ENCODE data around the gene SNRPB.

SNRPB gene

GRCh38 chr20:2473516-2473915, 2.9 kb upstream of the SNRPB start:
- DNase-seq (ENCODE audit: low spot score), result no peak

GRCh38 chr20:2469991-2470422, 582 bp downstream of the SNRPB start:
- DNase-seq (ENCODE audit: low spot score), result peak; percentile 61

- no peak for DNase-seq (ENCODE audit: low spot score)
These were observed 1.8 kb downstream of the SNRPB start for GRCh38 chr20:2468581-2469407.

GRCh38 chr20:2467412-2467811, 3.2 kb downstream of the SNRPB start:
- no peak for DNase-seq (ENCODE audit: low spot score)

- no peak for DNase-seq (ENCODE audit: low spot score)
These were observed 5.5 kb downstream of the SNRPB start for GRCh38 chr20:2465100-2465499.

GRCh38 chr20:2463616-2464365, 6.8 kb downstream of the SNRPB start:
- DNase-seq (ENCODE audit: low spot score), result no peak

- no peak for DNase-seq (ENCODE audit: low spot score)
These were observed 8.1 kb downstream of the SNRPB start for GRCh38 chr20:2462484-2462883.

- no peak for DNase-seq (ENCODE audit: low spot score)
These were observed 9.7 kb downstream of the SNRPB start for GRCh38 chr20:2460752-2461424.

- no peak for DNase-seq (ENCODE audit: low spot score)
These were observed 10.4 kb downstream of the SNRPB start for GRCh38 chr20:2459981-2460751.

GRCh38 chr20:2458919-2459499, 11.6 kb downstream of the SNRPB start:
- no peak for DNase-seq (ENCODE audit: low spot score)

- DNase-seq (ENCODE audit: low spot score), result no peak
These were observed 14.7 kb downstream of the SNRPB start for GRCh38 chr20:2455771-2456497.

GRCh38 chr20:2453792-2454191, 16.8 kb downstream of the SNRPB start:
- DNase-seq (ENCODE audit: low spot score), result no peak

GRCh38 chr20:2451939-2452732, 18.5 kb downstream of the SNRPB start:
- peak; percentile 75 for DNase-seq (ENCODE audit: low spot score)

GRCh38 chr20:2451422-2451821, 19.2 kb downstream of the SNRPB start:
- no peak for DNase-seq (ENCODE audit: low spot score)

- no peak for DNase-seq (ENCODE audit: low spot score)
These were observed 21.2 kb downstream of the SNRPB start for GRCh38 chr20:2449386-2449785.

GRCh38 chr20:2446845-2447244, 23.7 kb downstream of the SNRPB start:
- no peak for DNase-seq (ENCODE audit: low spot score)

GRCh38 chr20:2431185-2431584, 39.4 kb downstream of the SNRPB start:
- no peak for DNase-seq (ENCODE audit: low spot score)

- DNase-seq (ENCODE audit: low spot score), result no peak
These were observed 40.1 kb downstream of the SNRPB start for GRCh38 chr20:2430538-2430937.

GRCh38 chr20:2429051-2429450, 41.5 kb downstream of the SNRPB start:
- DNase-seq (ENCODE audit: low spot score), result no peak

GRCh38 chr20:2421247-2421646, 49.3 kb downstream of the SNRPB start:
- DNase-seq (ENCODE audit: low spot score), result peak; percentile 5

Measured in kidney capillary endothelial cell (primary cell).